Measurements from ENCODE around the gene SEMA6D. TPM values are rescaled to one million over a fixed set of nuclear protein-coding genes. Genes with fewer than 3 reads are reported as not detected.

The SEMA6D gene
- total and polyA plus RNA-seq, 2 donors (not counting 3 experiments of a cell fraction or from before 2014, with no cell fraction given): 16.3 to 22.5 TPM

DNA sequence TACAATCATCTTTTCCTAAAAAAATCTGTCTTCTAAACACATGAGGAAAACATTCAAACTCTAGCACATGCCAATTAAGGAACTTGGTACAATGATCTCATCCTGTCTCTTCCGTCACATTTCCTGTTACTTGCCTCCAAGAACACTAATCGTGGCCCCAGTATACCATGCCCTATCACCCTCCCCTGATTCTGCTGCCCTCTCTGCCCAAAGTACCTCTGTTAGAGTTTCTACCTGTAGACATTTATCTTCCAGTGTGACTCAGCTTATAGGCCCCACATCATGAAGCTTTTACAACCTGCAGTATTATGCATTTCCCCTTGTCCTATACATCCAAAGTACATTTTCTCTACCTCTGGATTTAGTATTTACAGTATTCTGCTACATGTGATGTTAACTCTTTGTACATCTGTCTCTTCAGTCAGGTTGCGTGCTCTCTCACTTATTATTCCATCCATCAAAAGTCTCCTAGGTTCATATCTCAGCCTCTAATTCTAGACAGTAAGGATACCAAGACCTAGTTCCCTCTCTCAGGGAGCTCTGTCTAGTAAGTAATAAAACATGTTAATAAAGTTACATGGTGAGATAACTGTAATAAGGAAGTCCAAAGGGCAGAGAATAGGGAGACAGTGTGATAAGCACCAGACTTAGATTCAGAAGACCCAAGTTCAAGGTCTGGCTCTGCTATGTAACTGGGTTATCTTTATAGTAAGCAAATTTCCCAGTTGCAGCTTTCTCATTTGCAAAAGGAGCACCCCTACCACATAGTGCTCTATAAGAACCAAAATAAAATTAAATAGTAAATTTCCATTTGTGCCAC lies 8.9 kb upstream of the SEMA6D start:
- H2AFZ ChIP-seq (ENCODE audit: low read depth, low read length): no peak overlapping the region
- DNase-seq (ENCODE audit: low read depth, low spot score) (peak; percentile 57), FAIRE-seq (peak; percentile 80)
- CTCF ChIA-PET: interaction anchor here (1.0 to 1.8 kb wide), 3 partner anchors 9 to 513 kb away, joined by 3 to 6 read pairs (median 4); partner anchors contain the start of gene SEMA6D
- H3K4me3 ChIP-seq (replicated peaks in 1 of 3; ENCODE audit: insufficient read depth in 1 of 3, low read depth in 1 of 3, low read length in 3 of 3): no peak overlapping the region
- dilution Hi-C loops (cut with MboI; ENCODE audit: extremely low pct_ligation_motif_present, low sequenced_read_pairs): no loop called here
- POLR2A ChIA-PET: interaction anchor here (1.8 kb wide), 1 partner anchor 9 kb away, joined by 4 read pairs; the partner anchor contains the start of gene SEMA6D
- peak overlapping the region; percentile 23 for H3K4me2 ChIP-seq (ENCODE audit: insufficient read depth, low read length)
- H3K4me1 ChIP-seq (ENCODE audit: control insufficient read depth, extremely low read depth, insufficient read depth, low read length): peaks cover 10% of the 10 kb centered on the region
- no peaks in the 10 kb centered on the region for H4K20me1 ChIP-seq (replicated peaks; ENCODE audit: control insufficient read depth, extremely low read depth, insufficient read depth, low read length)
- H3K79me2 ChIP-seq (ENCODE audit: control insufficient read depth, insufficient read depth, low read length): no peaks in the 10 kb centered on the region
- TF ChIP-seq POLR2AphosphoS5 (IDR thresholded peaks at IDR 0.05; ENCODE audit: insufficient read depth, low read depth, low read length) (no peak), FOS (IDR thresholded peaks at IDR 0.05; ENCODE audit: borderline replicate concordance, insufficient read depth, low read length) (peak; percentile 6), JUN (IDR thresholded peaks at IDR 0.05; ENCODE audit: borderline replicate concordance, insufficient read depth, insufficient read length, low read depth) (peak; percentile 49)
- no TSS peak for BruUV-seq (replicated peaks)
- no peaks in the 10 kb centered on the region for H3K27me3 ChIP-seq (ENCODE audit: control insufficient read depth in 2 of 2, insufficient read depth in 2 of 2, low read length in 2 of 2)
- H3K27ac ChIP-seq (ENCODE audit: insufficient read depth, low read depth, low read length): no peak overlapping the region
- H3K36me3 ChIP-seq (ENCODE audit: control insufficient read depth in 2 of 2, extremely low read depth in 1 of 2, insufficient read depth in 2 of 2, low read length in 2 of 2): no peaks in the 10 kb centered on the region
- no peak overlapping the region for H3K9ac ChIP-seq (replicated peaks; ENCODE audit: extremely low read depth, insufficient read depth, low read length)
- H3K9me3 ChIP-seq (replicated peaks; ENCODE audit: control insufficient read depth, insufficient read depth, low read length): no peaks in the 10 kb centered on the region
- no peaks in the 10 kb centered on the region for H3K9me1 ChIP-seq (replicated peaks; ENCODE audit: control insufficient read depth, extremely low read depth, insufficient read depth, low read length)
- intact Hi-C loops (cut with micrococcal nuclease): loop anchor here (2.0 kb wide), 1 partner anchor 334 kb away; no protein-coding TSS in a partner anchor

DNA sequence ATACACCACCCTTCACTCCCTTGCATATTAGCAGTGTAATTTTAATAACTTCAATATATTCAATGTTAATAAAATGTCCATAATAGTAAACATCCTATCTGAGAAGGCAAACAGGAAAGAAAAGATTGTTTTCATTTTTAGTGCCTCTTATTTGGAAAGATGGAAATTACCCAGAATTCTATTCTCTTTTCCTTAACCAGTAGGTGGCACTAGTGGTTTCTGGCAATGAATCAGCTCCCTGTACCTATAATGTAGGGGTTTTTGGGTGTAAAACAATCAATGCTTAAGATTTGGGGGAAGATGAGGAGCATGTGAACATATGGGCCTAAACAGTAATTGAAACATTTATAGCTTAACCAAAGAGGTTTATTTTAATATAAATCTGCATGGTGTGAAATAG lies 5.7 kb upstream of the SEMA6D start:
- ChIA-PET CTCF (interaction anchor here (0.6 to 4.6 kb wide), 34 partner anchors 8 to 517 kb away, joined by 3 to 37 read pairs (median 4); no protein-coding TSS in a partner anchor), POLR2A (no interaction called here)
- Histone ChIP-seq H3K36me3 (ENCODE audit: control insufficient read depth in 2 of 2, extremely low read depth in 1 of 2, insufficient read depth in 2 of 2, low read length in 2 of 2) (no peaks in the 10 kb centered on the region), H3K4me1 (ENCODE audit: control insufficient read depth, extremely low read depth, insufficient read depth, low read length) (peaks cover 17% of the 10 kb centered on the region), H3K4me3 (replicated peaks in 1 of 3; ENCODE audit: insufficient read depth in 1 of 3, low read depth in 1 of 3, low read length in 3 of 3) (no peak overlapping the region), H3K9me1 (replicated peaks; ENCODE audit: control insufficient read depth, extremely low read depth, insufficient read depth, low read length) (no peaks in the 10 kb centered on the region), H3K9me3 (replicated peaks; ENCODE audit: control insufficient read depth, insufficient read depth, low read length) (no peaks in the 10 kb centered on the region), H3K4me2 (ENCODE audit: insufficient read depth, low read length) (no peak overlapping the region), H3K9ac (replicated peaks; ENCODE audit: extremely low read depth, insufficient read depth, low read length) (no peak overlapping the region), H3K27me3 (ENCODE audit: control insufficient read depth in 2 of 2, insufficient read depth in 2 of 2, low read length in 2 of 2) (no peaks in the 10 kb centered on the region), H4K20me1 (replicated peaks; ENCODE audit: control insufficient read depth, extremely low read depth, insufficient read depth, low read length) (no peaks in the 10 kb centered on the region), H3K27ac (ENCODE audit: insufficient read depth, low read depth, low read length) (no peak overlapping the region), H3K79me2 (ENCODE audit: control insufficient read depth, insufficient read depth, low read length) (no peaks in the 10 kb centered on the region), H2AFZ (ENCODE audit: low read depth, low read length) (peak overlapping the region; percentile 3)
- no peak for TF ChIP-seq EZH2 (IDR thresholded peaks at IDR 0.05; ENCODE audit: borderline replicate concordance, low read depth, low read length, severe bottlenecking)
- no peak for TF ChIP-seq POLR2A (IDR thresholded peaks at IDR 0.05; ENCODE audit: low read depth, low read length)
- TF ChIP-seq, protein P1, sequence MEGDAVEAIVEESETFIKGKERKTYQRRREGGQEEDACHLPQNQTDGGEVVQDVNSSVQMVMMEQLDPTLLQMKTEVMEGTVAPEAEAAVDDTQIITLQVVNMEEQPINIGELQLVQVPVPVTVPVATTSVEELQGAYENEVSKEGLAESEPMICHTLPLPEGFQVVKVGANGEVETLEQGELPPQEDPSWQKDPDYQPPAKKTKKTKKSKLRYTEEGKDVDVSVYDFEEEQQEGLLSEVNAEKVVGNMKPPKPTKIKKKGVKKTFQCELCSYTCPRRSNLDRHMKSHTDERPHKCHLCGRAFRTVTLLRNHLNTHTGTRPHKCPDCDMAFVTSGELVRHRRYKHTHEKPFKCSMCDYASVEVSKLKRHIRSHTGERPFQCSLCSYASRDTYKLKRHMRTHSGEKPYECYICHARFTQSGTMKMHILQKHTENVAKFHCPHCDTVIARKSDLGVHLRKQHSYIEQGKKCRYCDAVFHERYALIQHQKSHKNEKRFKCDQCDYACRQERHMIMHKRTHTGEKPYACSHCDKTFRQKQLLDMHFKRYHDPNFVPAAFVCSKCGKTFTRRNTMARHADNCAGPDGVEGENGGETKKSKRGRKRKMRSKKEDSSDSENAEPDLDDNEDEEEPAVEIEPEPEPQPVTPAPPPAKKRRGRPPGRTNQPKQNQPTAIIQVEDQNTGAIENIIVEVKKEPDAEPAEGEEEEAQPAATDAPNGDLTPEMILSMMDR (IDR thresholded peaks at IDR 0.05; ENCODE audit: extremely low read depth in 1 of 2, insufficient read depth in 1 of 2, low read depth in 1 of 2, low read length in 2 of 2): peak; percentile 24 to 39
- no peak for FAIRE-seq
- dilution Hi-C loops (cut with MboI; ENCODE audit: extremely low pct_ligation_motif_present, low sequenced_read_pairs) (no loop called here), intact Hi-C loops (cut with micrococcal nuclease) (loop anchor here (1.0 to 10.0 kb wide), 3 partner anchors 374 to 573 kb away; partner anchors contain the start of gene MYEF2)
- BruUV-seq (replicated peaks): no TSS peak
- DNase-seq (ENCODE audit: low read depth, low spot score): peak; percentile 26

Measured in endothelial cell of umbilical vein (primary cell).